HepG2 (cell line): Measurements from ENCODE around the gene ZNF19. TPM values are rescaled to one million over a fixed set of nuclear protein-coding genes. Genes with fewer than 3 reads are reported as not detected.

Source experiments
- ARNT2 ChIP-seq: sonication (generic); formaldehyde crosslinking; IDR thresholded peaks from 2 replicates; pipeline ENCODE4 v1.8.0; 2022; ENCODE audit warnings: mild to moderate bottlenecking, low read depth, missing genetic modification reagents, moderate library complexity
- CCDC6 ChIP-seq: sonication (generic); formaldehyde crosslinking; IDR thresholded peaks from 2 replicates; pipeline ENCODE4 v1.8.1; 2022; ENCODE audit warnings: mild to moderate bottlenecking, missing genetic modification reagents, moderate library complexity
- CENPT ChIP-seq: sonication (generic); formaldehyde crosslinking; IDR thresholded peaks from 2 replicates; pipeline ENCODE4 v1.8.0; 2022; ENCODE audit warnings: low read depth, mild to moderate bottlenecking, moderate library complexity, missing genetic modification reagents
- HCFC1 ChIP-seq: fragments of 150-350 bp; IDR thresholded peaks from 2 replicates; pipeline ENCODE4 v1.6.1; 2014; ENCODE audit warnings: low read depth, low read length
- HNF4A ChIP-seq: sonication (generic); formaldehyde crosslinking; IDR thresholded peaks from 2 replicates; pipeline ENCODE4 v1.4.0; 2020; ENCODE audit warnings: missing genetic modification reagents
- PTBP1 ChIP-seq: fragments of 200-400 bp; formaldehyde crosslinking; IDR thresholded peaks from 2 replicates; pipeline ENCODE4 v1.6.1; 2018; ENCODE audit warnings: low read length, low read depth; ENCODE audit not compliant: poor library complexity, severe bottlenecking
- SMAD1 ChIP-seq: sonication (generic); formaldehyde crosslinking; IDR thresholded peaks from 2 replicates; pipeline ENCODE4 v1.4.0; 2020; ENCODE audit warnings: missing genetic modification reagents, low read depth, mild to moderate bottlenecking, borderline replicate concordance
- SOX13 ChIP-seq, 3 experiments: fragments of 450-650 bp in 1 of 3; sonication (generic) in 1 of 3; formaldehyde crosslinking in 1 of 3; IDR thresholded peaks in 2 of 3; conservative IDR thresholded peaks in 1 of 3; 2 replicates each; pipeline versions ENCODE4 v1.5.0 to v1.6.1; 2016 to 2020; ENCODE audit warnings: antibody characterized with exemption in 1 of 3, mild to moderate bottlenecking in 1 of 3, missing compliant biosample characterization in 1 of 3, missing genetic modification reagents in 1 of 3, moderate library complexity in 1 of 3
- SSRP1 ChIP-seq: IDR thresholded peaks from 2 replicates; pipeline ENCODE4 v1.6.1; 2016; ENCODE audit warnings: control low read depth
- TARDBP ChIP-seq: sonication (generic); formaldehyde crosslinking; IDR thresholded peaks from 2 replicates; pipeline ENCODE4 v1.8.0; 2022; ENCODE audit warnings: mild to moderate bottlenecking, missing genetic modification reagents
- ZIK1 ChIP-seq: sonication (generic); formaldehyde crosslinking; IDR thresholded peaks from 2 replicates; pipeline ENCODE4 v1.5.0; 2020; ENCODE audit warnings: mild to moderate bottlenecking, low read depth, missing genetic modification reagents, borderline replicate concordance
- ZNF281 ChIP-seq: sonication (generic); formaldehyde crosslinking; IDR thresholded peaks from 2 replicates; pipeline ENCODE4 v1.4.0; 2020; ENCODE audit warnings: missing genetic modification reagents, borderline replicate concordance
- ZNF576 ChIP-seq: sonication (generic); formaldehyde crosslinking; IDR thresholded peaks from 2 replicates; pipeline ENCODE4 v1.4.0; 2020; ENCODE audit warnings: mild to moderate bottlenecking, missing genetic modification reagents
- ZNF589 ChIP-seq: sonication (generic); formaldehyde crosslinking; conservative IDR thresholded peaks from 2 replicates; pipeline ENCODE4 v1.8.0; 2022; ENCODE audit warnings: mild to moderate bottlenecking, moderate library complexity, missing genetic modification reagents
- ZNF687 ChIP-seq: sonication (generic); formaldehyde crosslinking; IDR thresholded peaks from 2 replicates; pipeline ENCODE4 v1.5.1; 2020; ENCODE audit warnings: mild to moderate bottlenecking, missing genetic modification reagents, moderate library complexity
- ZNF770 ChIP-seq: sonication (generic); formaldehyde crosslinking; IDR thresholded peaks from 2 replicates; pipeline ENCODE4 v1.5.0; 2020; ENCODE audit warnings: mild to moderate bottlenecking, missing genetic modification reagents
- polyA plus RNA-seq, 8 experiments: library from polyadenylated mRNA; depleted of rRNA in 3 of 8; stranded (reverse) in 7 of 8; unstranded in 1 of 8; fragments of >200 nt; fragmentation: Illumina TruSeq in 4 of 8; extraction: Trizol in 4 of 8; gene quantifications; 2 replicates each; pipeline versions ENCODE4 v1.2.1 to v1.2.3, GENCODE V29; 2011 to 2016; ENCODE audit warnings: low read depth in 4 of 8, missing spikeins in 1 of 8, mixed read lengths in 1 of 8; ENCODE audit not compliant: insufficient read depth in 1 of 8
- total RNA-seq, 5 experiments: library from RNA; depleted of rRNA; stranded (reverse); fragments of >200 nt; fragmentation: Illumina TruSeq; extraction: Trizol; gene quantifications; 2 replicates each; pipeline ENCODE4 v1.2.3, GENCODE V29; 2016; ENCODE audit warnings: low read depth in 1 of 5

ZNF19 gene
- total and polyA plus RNA-seq, 2 of the 13 experiments (the other 11 are each of a cell fraction or from before 2014, with no cell fraction given), result 3.2 to 5.8 TPM

GRCh38 chr16:71461686-71462648, 27.2 kb downstream of the ZNF19 start, which contains the start of gene ZNF23 (continued):
- TF ChIP-seq ZNF281 (peak; percentile 14; the same call in 1 of the 2 replicates), ZIK1 (CRISPR knock-in tag) (0 out of 2 replicates have a peak, but pooled peaks have one; percentile 75), ZNF770 (CRISPR knock-in tag) (no peak), TARDBP (CRISPR knock-in tag) (peak; percentile 90; the same call in 1 of the 2 replicates), HCFC1 (peak; percentile 76), SSRP1 (no peak), ARNT2 (CRISPR knock-in tag) (peak; percentile 97), CCDC6 (CRISPR knock-in tag) (peak; percentile 94), ZNF687 (peak; percentile 96), PTBP1 (peak; percentile 95), SMAD1 (CRISPR knock-in tag) (no peak; the same call in 1 of the 2 replicates), CENPT (CRISPR knock-in tag) (no peak), ZNF576 (CRISPR knock-in tag) (peak; percentile 96), ZNF589 (0 out of 2 replicates have a peak, but pooled peaks have one; percentile 70), HNF4A (peak; percentile 76), SOX13 (IDR thresholded peaks at IDR 0.05) (peak; percentile 30; the same call in 1 of the 2 replicates), SOX13 (CRISPR knock-in tag; conservative IDR thresholded peaks at IDR 0.05 in 1 of 2, IDR thresholded peaks at IDR 0.05 in 1 of 2) (peak in 1 of 2 experiments; percentile 62; a peak in 2 of 4 replicates)
